Endothelial cell of umbilical vein (primary cell): ENCODE data around the gene TRPM5. TPM values are rescaled to one million over a fixed set of nuclear protein-coding genes. Genes with fewer than 3 reads are reported as not detected.

Experiments used
- BruUV-seq: library from RNA; stranded (reverse); fragments of 400-500 nt; replicated peaks from 2 replicates; lab custom pipeline; 2021; lab: Mats Ljungman, UMichigan
- CTCF ChIA-PET: fragments of 300-600, 350-600 bp; sonication (Branson Sonifier 250); formaldehyde crosslinking; loops from one replicate; lab custom pipeline; 2021; ENCODE audit warnings: antibody characterized with exemption, inconsistent platforms; lab: Charles Lee
- POLR2A ChIA-PET: fragments of 300-600, 350-600 bp; sonication (Branson Sonifier 250); formaldehyde crosslinking; loops from one replicate; lab custom pipeline; 2021; ENCODE audit warnings: antibody characterized with exemption, inconsistent platforms; lab: Charles Lee
- DNase-seq: peaks from one replicate; pipeline ENCODE4 v3.0.0-alpha.2; 2011; ENCODE audit warnings: low read depth, low spot score
- FAIRE-seq: peaks from 2 replicates; lab custom pipeline; 2011; peaks lifted over from hg19 to GRCh38; lab: Jason Lieb, UNC
- H2AFZ ChIP-seq: 2 replicates; pipeline ENCODE4 v1.6.0; 2012; ENCODE audit warnings: low read depth, low read length, control low read depth, inconsistent platforms
- H3K27ac ChIP-seq: 2 replicates; pipeline ENCODE4 v1.5.1; 2011; ENCODE audit warnings: low read depth, mild to moderate bottlenecking, control low read depth, low read length, moderate library complexity; ENCODE audit not compliant: insufficient read depth
- H3K27me3 ChIP-seq, 2 experiments: 2 replicates each; pipeline versions ENCODE4 v1.6.0 to v1.6.1; 2011; ENCODE audit warnings: low read length in 2 of 2, mixed read lengths in 1 of 2; ENCODE audit not compliant: control insufficient read depth in 2 of 2, insufficient read depth in 2 of 2
- H3K36me3 ChIP-seq, 2 experiments: 2 replicates in 1 of 2; 3 replicates in 1 of 2; pipeline ENCODE4 v1.5.1; 2011; ENCODE audit warnings: low read length in 2 of 2, mild to moderate bottlenecking in 1 of 2, moderate library complexity in 1 of 2; ENCODE audit not compliant: control insufficient read depth in 2 of 2, insufficient read depth in 2 of 2; ENCODE audit errors: extremely low read depth in 1 of 2
- H3K4me1 ChIP-seq: 3 replicates; pipeline ENCODE4 v1.5.1; 2011; ENCODE audit warnings: mild to moderate bottlenecking, low read length; ENCODE audit not compliant: control insufficient read depth, insufficient read depth; ENCODE audit errors: extremely low read depth
- H3K4me2 ChIP-seq: 2 replicates; pipeline ENCODE4 v1.6.1; 2011; ENCODE audit warnings: low read length, control low read depth, mixed read lengths; ENCODE audit not compliant: insufficient read depth
- H3K4me3 ChIP-seq, 3 experiments: fragments of 200-600 bp in 1 of 3; sonication (generic), shearing (Covaris generic) in 1 of 3; replicated peaks in 1 of 3; 2 replicates each; pipeline ENCODE4 v1.5.1; 2011 to 2016; ENCODE audit warnings: control low read depth in 3 of 3, low read length in 3 of 3, mild to moderate bottlenecking in 2 of 3, inconsistent platforms in 1 of 3, low read depth in 1 of 3, moderate library complexity in 1 of 3; ENCODE audit not compliant: insufficient read depth in 1 of 3
- H3K79me2 ChIP-seq: 2 replicates; pipeline ENCODE4 v1.6.0; 2012; ENCODE audit warnings: low read length, inconsistent platforms; ENCODE audit not compliant: control insufficient read depth, insufficient read depth
- H3K9ac ChIP-seq: replicated peaks from 2 replicates; pipeline ENCODE3; 2011; ENCODE audit warnings: low read length, control low read depth; ENCODE audit not compliant: insufficient read depth; ENCODE audit errors: extremely low read depth
- H3K9me1 ChIP-seq: replicated peaks from 3 replicates; pipeline ENCODE4 v1.6.0; 2011; ENCODE audit warnings: mild to moderate bottlenecking, low read length; ENCODE audit not compliant: control insufficient read depth, insufficient read depth; ENCODE audit errors: extremely low read depth
- H3K9me3 ChIP-seq: replicated peaks from 2 replicates; pipeline ENCODE4 v1.5.1; 2012; ENCODE audit warnings: low read length, inconsistent platforms; ENCODE audit not compliant: control insufficient read depth, insufficient read depth
- H4K20me1 ChIP-seq: replicated peaks from 2 replicates; pipeline ENCODE3; 2011; ENCODE audit warnings: mild to moderate bottlenecking, low read length; ENCODE audit not compliant: control insufficient read depth, insufficient read depth; ENCODE audit errors: extremely low read depth
- CTCF ChIP-seq, 2 donors: IDR thresholded peaks; 1 replicate in 1 of 2; 2 replicates in 1 of 2; pipeline ENCODE4 v1.5.1; 2011; ENCODE audit warnings: low read length in 2 of 2, mild to moderate bottlenecking in 2 of 2, moderate library complexity in 2 of 2, control low read depth in 1 of 2, inconsistent platforms in 1 of 2, low read depth in 1 of 2; ENCODE audit not compliant: insufficient read depth in 1 of 2; ENCODE audit errors: extremely low read depth in 1 of 2
- EZH2 ChIP-seq: IDR thresholded peaks from 2 replicates; pipeline ENCODE4 v1.6.1; 2012; ENCODE audit warnings: borderline replicate concordance, low read depth, mild to moderate bottlenecking, moderate library complexity, low read length, inconsistent platforms; ENCODE audit not compliant: severe bottlenecking
- FOS ChIP-seq: IDR thresholded peaks from 2 replicates; pipeline ENCODE4 v1.6.1; 2011; ENCODE audit warnings: mild to moderate bottlenecking, low read length, moderate library complexity, borderline replicate concordance; ENCODE audit not compliant: insufficient read depth
- GATA2 ChIP-seq: IDR thresholded peaks from 2 replicates; pipeline ENCODE4 v1.7.0; 2011; ENCODE audit warnings: low read depth, mild to moderate bottlenecking, moderate library complexity, mixed read lengths, low read length; ENCODE audit not compliant: insufficient read length, insufficient read depth
- JUN ChIP-seq: IDR thresholded peaks from 2 replicates; pipeline ENCODE4 v1.6.1; 2011; ENCODE audit warnings: borderline replicate concordance, low read depth; ENCODE audit not compliant: insufficient read length, insufficient read depth
- MAX ChIP-seq: IDR thresholded peaks from 2 replicates; pipeline ENCODE4 v1.6.1; 2011; ENCODE audit not compliant: insufficient read depth, insufficient read length
- MYC ChIP-seq: IDR thresholded peaks from one replicate; pipeline ENCODE4 v1.6.1; 2011; ENCODE audit warnings: mild to moderate bottlenecking, low read depth, low read length
- POLR2A ChIP-seq: IDR thresholded peaks from 2 replicates; pipeline ENCODE4 v1.6.1; 2012; ENCODE audit warnings: low read depth, mild to moderate bottlenecking, control low read depth, low read length
- POLR2AphosphoS5 ChIP-seq: IDR thresholded peaks from 2 replicates; pipeline ENCODE4 v1.6.1; 2012; ENCODE audit warnings: low read depth, mild to moderate bottlenecking, control low read depth, low read length, moderate library complexity; ENCODE audit not compliant: insufficient read depth
- dilution Hi-C: fragments of 300-500 bp; cut with MboI; formaldehyde crosslinking; loops from one replicate; pipeline ENCODE4 v1.15.0; 2019; ENCODE audit warnings: low sequenced_read_pairs; ENCODE audit not compliant: extremely low pct_ligation_motif_present
- intact Hi-C: fragments of 100-400 bp; cut with micrococcal nuclease; formaldehyde crosslinking; loops from one replicate; pipeline ENCODE4 v1.10.0; 2022
- polyA plus RNA-seq, 4 experiments: library from polyadenylated mRNA; depleted of rRNA in 3 of 4; stranded (reverse) in 3 of 4; unstranded in 1 of 4; fragments of >200 nt; gene quantifications; 2 replicates each; pipeline versions ENCODE4 v1.2.1 to v1.2.3, GENCODE V29; 2011 to 2012; ENCODE audit warnings: missing spikeins in 1 of 4
- total RNA-seq: library from RNA; stranded (reverse); gene quantifications from 2 replicates; pipeline ENCODE4 v1.2.3, GENCODE V29; 2021

Gene TRPM5
- total and polyA plus RNA-seq, 2 donors (not counting 3 experiments of a cell fraction or from before 2014, with no cell fraction given), result not detected

GRCh38 chr11:2447253-2447950 lies 3.1 kb upstream of the TRPM5 start:
- Histone ChIP-seq H3K36me3 (no peaks in the 10 kb centered on the region), H3K9me3 (no peaks in the 10 kb centered on the region), H3K27me3 (peaks cover 9 to 11% of the 10 kb centered on the region in 2 experiments), H3K4me2 (no peak overlapping the region), H4K20me1 (no peaks in the 10 kb centered on the region), H3K4me3 (no peak overlapping the region), H3K9me1 (no peaks in the 10 kb centered on the region), H2AFZ (no peak overlapping the region), H3K9ac (no peak overlapping the region), H3K4me1 (no peaks in the 10 kb centered on the region), H3K79me2 (no peaks in the 10 kb centered on the region), H3K27ac (no peak overlapping the region)
- ChIA-PET CTCF (interaction anchor here (1.0 kb wide), 1 partner anchor 28 kb away, joined by 3 read pairs; no protein-coding TSS in a partner anchor), POLR2A (no interaction called here)
- DNase-seq (no peak), FAIRE-seq (no peak)
- no peak for TF ChIP-seq FOS
- no peak for TF ChIP-seq POLR2A
- TF ChIP-seq MAX, result no peak
- no peak for TF ChIP-seq CTCF (IDR thresholded peaks at IDR 0.05; ENCODE audit: extremely low read depth in 1 of 2, insufficient read depth in 1 of 2, low read depth in 1 of 2, low read length in 2 of 2)
- TF ChIP-seq POLR2AphosphoS5, result no peak
- TF ChIP-seq GATA2, result no peak
- no peak for TF ChIP-seq JUN
- no peak for TF ChIP-seq EZH2
- TF ChIP-seq MYC, result no peak
- dilution Hi-C loops, result no loop called here
- no TSS peak for BruUV-seq
- intact Hi-C loops, result no loop called here
